ENCODE results near the gene PRH1. TPM values are rescaled to one million over a fixed set of nuclear protein-coding genes. Genes with fewer than 3 reads are reported as not detected.

PRH1 gene
- total and polyA plus RNA-seq, 10 donors: 1.5 to 63.1 (median 29.9) TPM

DNA sequence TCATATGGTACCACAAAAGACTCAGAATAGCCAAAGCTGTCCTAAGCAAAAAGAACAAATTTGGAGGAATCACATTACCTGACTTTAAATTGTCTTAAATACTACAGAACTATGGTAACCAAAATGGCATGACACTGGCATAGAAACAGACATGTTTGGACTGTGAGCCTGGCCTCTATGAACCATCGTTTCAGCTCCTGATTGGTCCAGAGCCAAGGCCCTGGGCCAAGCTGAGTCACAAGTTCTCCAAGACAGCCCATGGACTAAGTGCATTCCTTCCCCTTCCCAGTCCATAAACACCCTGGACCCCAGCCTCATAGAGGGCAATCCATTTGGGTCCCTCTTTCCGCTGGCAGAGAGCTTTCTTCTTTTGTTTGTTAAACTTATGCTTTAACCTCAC is 22.7 kb downstream of the PRH1 start:
- Histone ChIP-seq H3K9me3 (peaks cover 11 to 66% (median 58%) of the 10 kb centered on the region in 8 donors), H3K36me3 (peaks cover 0 to 31% (median 4%) of the 10 kb centered on the region in 6 donors), H3K27me3 (replicated peaks in 1 of 7) (no peaks in the 10 kb centered on the region), H3K4me3 (no peak overlapping the region), H3K27ac (no peak overlapping the region), H3K4me1 (no peaks in the 10 kb centered on the region)
- 84 to 96% (median 93%) methylated on average over 2 of the region's 2 CpGs for WGBS, 5 donors
- TF ChIP-seq POLR2AphosphoS5 (IDR thresholded peaks at IDR 0.05) (no peak), POLR2A (IDR thresholded peaks at IDR 0.05) (no peak)
- TF ChIP-seq, protein P1, sequence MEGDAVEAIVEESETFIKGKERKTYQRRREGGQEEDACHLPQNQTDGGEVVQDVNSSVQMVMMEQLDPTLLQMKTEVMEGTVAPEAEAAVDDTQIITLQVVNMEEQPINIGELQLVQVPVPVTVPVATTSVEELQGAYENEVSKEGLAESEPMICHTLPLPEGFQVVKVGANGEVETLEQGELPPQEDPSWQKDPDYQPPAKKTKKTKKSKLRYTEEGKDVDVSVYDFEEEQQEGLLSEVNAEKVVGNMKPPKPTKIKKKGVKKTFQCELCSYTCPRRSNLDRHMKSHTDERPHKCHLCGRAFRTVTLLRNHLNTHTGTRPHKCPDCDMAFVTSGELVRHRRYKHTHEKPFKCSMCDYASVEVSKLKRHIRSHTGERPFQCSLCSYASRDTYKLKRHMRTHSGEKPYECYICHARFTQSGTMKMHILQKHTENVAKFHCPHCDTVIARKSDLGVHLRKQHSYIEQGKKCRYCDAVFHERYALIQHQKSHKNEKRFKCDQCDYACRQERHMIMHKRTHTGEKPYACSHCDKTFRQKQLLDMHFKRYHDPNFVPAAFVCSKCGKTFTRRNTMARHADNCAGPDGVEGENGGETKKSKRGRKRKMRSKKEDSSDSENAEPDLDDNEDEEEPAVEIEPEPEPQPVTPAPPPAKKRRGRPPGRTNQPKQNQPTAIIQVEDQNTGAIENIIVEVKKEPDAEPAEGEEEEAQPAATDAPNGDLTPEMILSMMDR (IDR thresholded peaks at IDR 0.05 in 8 of 11, conservative IDR thresholded peaks at IDR 0.05 in 3 of 11): no peak
- intact Hi-C loops (cut with DNase I; ENCODE audit: low total_unique reads): no loop called here
- no peak for DNase-seq

DNA sequence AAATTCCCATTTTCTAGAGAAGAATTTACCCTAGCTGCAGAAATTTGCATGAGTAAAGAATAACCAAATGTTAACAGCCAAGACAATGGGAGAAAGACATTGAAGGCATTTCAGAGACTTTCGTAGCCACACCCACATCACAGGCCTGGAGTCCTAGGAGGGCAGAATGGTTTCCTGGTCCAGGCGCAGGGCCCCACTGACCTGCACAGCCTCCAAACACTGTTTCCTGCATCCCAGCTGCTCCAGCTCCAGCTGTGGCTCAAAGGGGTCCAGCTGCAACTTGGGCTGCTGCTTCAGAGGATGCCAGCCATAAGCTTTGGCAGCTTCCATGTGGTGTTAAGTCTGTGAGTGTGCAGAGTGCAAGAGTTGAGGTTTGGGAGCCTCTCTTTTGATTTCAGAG is 28.2 kb downstream of the PRH1 start:
- Histone ChIP-seq H3K36me3 (peaks cover 0 to 50% (median 7%) of the 10 kb centered on the region in 6 donors), H3K9me3 (peaks cover 9 to 46% (median 41%) of the 10 kb centered on the region in 8 donors), H3K4me3 (no peak overlapping the region), H3K27ac (no peak overlapping the region), H3K27me3 (replicated peaks in 1 of 7) (no peaks in the 10 kb centered on the region), H3K4me1 (no peaks in the 10 kb centered on the region)
- DNase-seq: no peak
- intact Hi-C loops (cut with DNase I; ENCODE audit: low total_unique reads): no loop called here
- TF ChIP-seq POLR2AphosphoS5 (IDR thresholded peaks at IDR 0.05): no peak
- TF ChIP-seq POLR2A (IDR thresholded peaks at IDR 0.05): no peak
- TF ChIP-seq, protein P1 (IDR thresholded peaks at IDR 0.05 in 8 of 11, conservative IDR thresholded peaks at IDR 0.05 in 3 of 11): no peak
- WGBS, 5 donors: 92 to 100% (median 98%) methylated on average over 2 of the region's 2 CpGs

DNA sequence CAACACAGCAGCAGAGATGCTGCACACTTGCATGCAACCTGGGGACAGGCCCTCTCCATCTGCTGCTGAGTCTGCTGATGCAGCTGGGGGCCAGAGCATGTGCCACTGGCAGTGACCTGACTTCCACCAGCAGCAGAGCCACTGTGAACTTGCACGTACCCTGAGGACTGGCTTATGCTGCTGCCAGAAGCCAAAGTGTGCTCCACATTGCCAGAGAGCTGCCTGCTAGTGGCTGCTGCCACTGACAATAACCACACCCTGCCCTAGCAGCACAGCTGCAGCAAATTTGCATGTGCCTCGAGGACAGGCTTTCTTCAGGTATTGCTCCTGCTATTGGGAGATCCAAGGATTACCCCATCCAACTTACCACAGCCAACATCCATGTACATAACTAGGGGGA is 30.3 kb downstream of the PRH1 start:
- Histone ChIP-seq H3K4me1 (no peaks in the 10 kb centered on the region), H3K27me3 (replicated peaks in 1 of 7) (no peaks in the 10 kb centered on the region), H3K36me3 (peaks cover 0 to 51% (median 6%) of the 10 kb centered on the region in 6 donors), H3K9me3 (peaks cover 9 to 37% (median 34%) of the 10 kb centered on the region in 8 donors), H3K27ac (no peak overlapping the region), H3K4me3 (no peak overlapping the region)
- no peak for DNase-seq
- intact Hi-C loops (cut with DNase I; ENCODE audit: low total_unique reads): no loop called here
- TF ChIP-seq POLR2AphosphoS5 (IDR thresholded peaks at IDR 0.05) (no peak), POLR2A (IDR thresholded peaks at IDR 0.05) (no peak)
- TF ChIP-seq, protein P1 (IDR thresholded peaks at IDR 0.05 in 8 of 11, conservative IDR thresholded peaks at IDR 0.05 in 3 of 11): no peak
- 85 to 100% (median 91%) methylated on average over 2 of the region's 2 CpGs for WGBS, 5 donors

DNA sequence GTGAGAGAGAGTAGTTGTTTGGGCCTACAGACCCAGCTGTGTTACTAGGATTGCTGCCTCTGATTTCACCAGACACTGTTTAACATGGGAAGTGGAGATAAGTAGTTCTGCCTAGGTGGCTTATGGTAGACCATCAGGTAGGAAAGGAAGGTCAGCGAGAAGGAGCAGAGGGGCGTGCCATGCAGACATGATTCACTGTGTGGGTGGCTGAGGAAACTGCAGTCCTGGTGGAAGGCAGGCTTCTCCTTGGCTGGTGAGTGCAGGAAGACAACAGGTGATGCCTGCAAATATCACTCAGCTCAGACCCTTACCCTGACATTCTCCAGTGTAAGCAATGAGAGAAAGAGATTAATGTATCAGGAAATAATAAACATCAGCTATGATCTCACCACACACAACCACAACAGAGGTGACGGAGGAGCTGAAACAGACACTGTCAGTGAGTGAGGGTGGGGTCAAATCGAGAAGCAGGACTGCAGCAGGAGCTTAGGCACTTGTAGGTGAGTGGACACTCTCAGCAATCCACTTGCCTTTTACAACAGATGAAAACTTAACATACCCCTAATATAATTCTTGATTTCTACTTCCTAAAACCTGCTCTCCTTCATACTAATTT is 32.7 kb downstream of the PRH1 start:
- no peaks in the 10 kb centered on the region for H3K4me1 ChIP-seq
- H3K9me3 ChIP-seq: peaks cover 3 to 13% (median 11%) of the 10 kb centered on the region in 8 donors
- H3K27me3 ChIP-seq (replicated peaks in 1 of 7): no peaks in the 10 kb centered on the region
- no peak overlapping the region for H3K4me3 ChIP-seq
- no peak overlapping the region for H3K27ac ChIP-seq
- intact Hi-C loops (cut with DNase I; ENCODE audit: low total_unique reads): no loop called here
- peaks cover 0 to 55% (median 7%) of the 10 kb centered on the region in 6 donors for H3K36me3 ChIP-seq
- DNase-seq: no peak
- WGBS, 5 donors: 86 to 92% (median 86%) methylated on average over 4 of the region's 4 CpGs
- TF ChIP-seq POLR2AphosphoS5 (IDR thresholded peaks at IDR 0.05) (no peak), POLR2A (IDR thresholded peaks at IDR 0.05) (no peak)
- TF ChIP-seq, protein P1 (IDR thresholded peaks at IDR 0.05 in 8 of 11, conservative IDR thresholded peaks at IDR 0.05 in 3 of 11): no peak
